Measurements from ENCODE around the gene L3MBTL1. TPM values are rescaled to one million over a fixed set of nuclear protein-coding genes. Genes with fewer than 3 reads are reported as not detected.

The L3MBTL1 gene
- total RNA-seq, 1 experiment from 2014 or later: 8.4 TPM

DNA sequence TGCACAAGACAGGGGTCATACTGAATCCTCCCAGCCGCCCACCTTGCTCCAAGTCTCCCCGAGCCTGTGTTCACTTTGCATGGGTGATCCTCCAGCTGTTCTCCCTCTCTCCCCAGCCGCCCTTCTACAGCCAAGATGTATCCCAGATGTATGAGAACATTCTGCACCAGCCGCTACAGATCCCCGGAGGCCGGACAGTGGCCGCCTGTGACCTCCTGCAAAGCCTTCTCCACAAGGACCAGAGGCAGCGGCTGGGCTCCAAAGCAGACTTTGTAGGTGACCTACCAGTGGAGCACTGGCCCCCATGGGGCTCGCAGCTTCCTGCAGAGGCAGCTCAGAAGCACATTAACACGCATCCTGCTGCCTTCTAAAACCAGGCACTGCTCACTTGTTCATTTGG is 68.6 kb downstream of the L3MBTL1 start:
- H3K27ac Mint-ChIP-seq (ENCODE audit: unreplicated experiment): no peak overlapping the region
- no TSS peak for BruUV-seq (replicated peaks)
- intact Hi-C loops (cut with micrococcal nuclease; ENCODE audit: unreplicated experiment): no loop called here
- no peak overlapping the region for H3K4me3 Mint-ChIP-seq (ENCODE audit: unreplicated experiment)
- TF ChIP-seq, protein P1, sequence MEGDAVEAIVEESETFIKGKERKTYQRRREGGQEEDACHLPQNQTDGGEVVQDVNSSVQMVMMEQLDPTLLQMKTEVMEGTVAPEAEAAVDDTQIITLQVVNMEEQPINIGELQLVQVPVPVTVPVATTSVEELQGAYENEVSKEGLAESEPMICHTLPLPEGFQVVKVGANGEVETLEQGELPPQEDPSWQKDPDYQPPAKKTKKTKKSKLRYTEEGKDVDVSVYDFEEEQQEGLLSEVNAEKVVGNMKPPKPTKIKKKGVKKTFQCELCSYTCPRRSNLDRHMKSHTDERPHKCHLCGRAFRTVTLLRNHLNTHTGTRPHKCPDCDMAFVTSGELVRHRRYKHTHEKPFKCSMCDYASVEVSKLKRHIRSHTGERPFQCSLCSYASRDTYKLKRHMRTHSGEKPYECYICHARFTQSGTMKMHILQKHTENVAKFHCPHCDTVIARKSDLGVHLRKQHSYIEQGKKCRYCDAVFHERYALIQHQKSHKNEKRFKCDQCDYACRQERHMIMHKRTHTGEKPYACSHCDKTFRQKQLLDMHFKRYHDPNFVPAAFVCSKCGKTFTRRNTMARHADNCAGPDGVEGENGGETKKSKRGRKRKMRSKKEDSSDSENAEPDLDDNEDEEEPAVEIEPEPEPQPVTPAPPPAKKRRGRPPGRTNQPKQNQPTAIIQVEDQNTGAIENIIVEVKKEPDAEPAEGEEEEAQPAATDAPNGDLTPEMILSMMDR (IDR thresholded peaks at IDR 0.05; ENCODE audit: insufficient read depth in 1 of 2, low read depth in 1 of 2, low read length in 1 of 2, severe bottlenecking in 1 of 2, unreplicated experiment in 1 of 2): no peak
- no peaks in the 10 kb centered on the region for H3K9me3 Mint-ChIP-seq (ENCODE audit: unreplicated experiment)
- H3K36me3 ChIP-seq (ENCODE audit: control insufficient read depth, insufficient read depth, low read length): no peaks in the 10 kb centered on the region
- no peaks in the 10 kb centered on the region for H3K36me3 Mint-ChIP-seq (ENCODE audit: insufficient read depth, unreplicated experiment)
- H3K27me3 ChIP-seq (replicated peaks; ENCODE audit: control insufficient read depth, insufficient read depth, low read length): no peaks in the 10 kb centered on the region
- DNase-seq: no peak
- H3K4me1 ChIP-seq: no peaks in the 10 kb centered on the region
- H3K9me3 ChIP-seq: no peaks in the 10 kb centered on the region
- H3K4me3 ChIP-seq (ENCODE audit: low read depth, low read length): no peak overlapping the region
- CTCF ChIA-PET: interaction anchor here (1.1 kb wide), 1 partner anchor 38 kb away, joined by 4 read pairs; no protein-coding TSS in a partner anchor
- H3K27me3 Mint-ChIP-seq (ENCODE audit: insufficient read depth, unreplicated experiment): no peaks in the 10 kb centered on the region
- POLR2A ChIA-PET: interaction anchor here (0.6 kb wide), 1 partner anchor 20 kb away, joined by 3 read pairs; no protein-coding TSS in a partner anchor
- H3K4me1 Mint-ChIP-seq (ENCODE audit: low read depth, unreplicated experiment): no peaks in the 10 kb centered on the region

DNA sequence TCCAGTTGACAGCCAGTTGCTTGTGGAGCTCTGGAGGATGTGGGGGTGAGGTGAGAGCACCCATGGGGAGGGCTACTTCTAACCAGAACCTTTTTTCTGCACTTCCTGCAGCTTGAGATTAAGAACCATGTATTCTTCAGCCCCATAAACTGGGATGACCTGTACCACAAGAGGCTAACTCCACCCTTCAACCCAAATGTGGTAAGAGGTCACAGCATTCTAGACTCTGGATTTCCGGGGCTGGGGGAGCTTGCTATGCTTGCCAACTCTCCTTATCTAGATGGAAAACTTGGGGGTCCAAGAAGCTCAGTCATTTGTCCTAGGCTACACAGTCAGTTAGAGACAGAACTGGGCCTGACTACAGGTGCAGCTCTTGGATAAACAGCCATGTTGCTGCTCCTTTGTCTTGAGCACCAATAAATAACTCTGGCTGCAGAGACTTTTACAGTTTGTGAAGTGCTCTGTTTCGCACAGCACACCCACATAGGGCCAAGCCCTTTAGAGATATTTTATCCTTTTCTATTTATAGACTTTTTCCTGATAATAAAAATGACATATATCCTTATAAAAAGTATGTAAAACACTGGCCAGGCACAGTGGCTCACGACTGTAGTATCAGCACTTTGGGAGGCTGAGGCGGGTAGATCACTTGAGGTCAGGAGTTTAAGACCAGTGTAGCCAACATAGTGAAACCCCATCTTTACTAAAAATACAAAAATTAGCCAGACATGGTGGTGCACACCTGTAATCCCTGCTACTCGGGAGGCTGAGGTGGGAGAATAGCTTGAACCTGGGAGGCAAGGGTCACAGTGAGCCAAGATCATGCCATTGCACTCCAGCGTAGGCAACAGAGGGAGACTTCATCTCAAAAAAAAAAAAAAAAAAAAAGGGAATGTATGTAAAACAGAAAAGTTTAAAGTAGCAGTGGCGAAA is 72.6 kb downstream of the L3MBTL1 start:
- POLR2A ChIA-PET: no interaction called here
- Mint-ChIP-seq H3K4me1 (ENCODE audit: low read depth, unreplicated experiment) (no peaks in the 10 kb centered on the region), H3K27me3 (ENCODE audit: insufficient read depth, unreplicated experiment) (no peaks in the 10 kb centered on the region), H3K27ac (ENCODE audit: unreplicated experiment) (no peak overlapping the region), H3K4me3 (ENCODE audit: unreplicated experiment) (no peak overlapping the region), H3K9me3 (ENCODE audit: unreplicated experiment) (no peaks in the 10 kb centered on the region), H3K36me3 (ENCODE audit: insufficient read depth, unreplicated experiment) (no peaks in the 10 kb centered on the region)
- intact Hi-C loops (cut with micrococcal nuclease; ENCODE audit: unreplicated experiment): no loop called here
- H3K4me3 ChIP-seq (ENCODE audit: low read depth, low read length): no peak overlapping the region
- TF ChIP-seq, protein P1 (IDR thresholded peaks at IDR 0.05; ENCODE audit: insufficient read depth in 1 of 2, low read depth in 1 of 2, low read length in 1 of 2, severe bottlenecking in 1 of 2, unreplicated experiment in 1 of 2): no peak
- H3K9me3 ChIP-seq: no peaks in the 10 kb centered on the region
- peaks cover 11% of the 10 kb centered on the region for H3K4me1 ChIP-seq
- no peaks in the 10 kb centered on the region for H3K36me3 ChIP-seq (ENCODE audit: control insufficient read depth, insufficient read depth, low read length)
- CTCF ChIA-PET: interaction anchor here (0.9 kb wide), 1 partner anchor 10 kb away, joined by 5 read pairs; the partner anchor contains the start of gene IFT52
- BruUV-seq (replicated peaks): no TSS peak
- DNase-seq: no peak
- H3K27me3 ChIP-seq (replicated peaks; ENCODE audit: control insufficient read depth, insufficient read depth, low read length): no peaks in the 10 kb centered on the region

DNA sequence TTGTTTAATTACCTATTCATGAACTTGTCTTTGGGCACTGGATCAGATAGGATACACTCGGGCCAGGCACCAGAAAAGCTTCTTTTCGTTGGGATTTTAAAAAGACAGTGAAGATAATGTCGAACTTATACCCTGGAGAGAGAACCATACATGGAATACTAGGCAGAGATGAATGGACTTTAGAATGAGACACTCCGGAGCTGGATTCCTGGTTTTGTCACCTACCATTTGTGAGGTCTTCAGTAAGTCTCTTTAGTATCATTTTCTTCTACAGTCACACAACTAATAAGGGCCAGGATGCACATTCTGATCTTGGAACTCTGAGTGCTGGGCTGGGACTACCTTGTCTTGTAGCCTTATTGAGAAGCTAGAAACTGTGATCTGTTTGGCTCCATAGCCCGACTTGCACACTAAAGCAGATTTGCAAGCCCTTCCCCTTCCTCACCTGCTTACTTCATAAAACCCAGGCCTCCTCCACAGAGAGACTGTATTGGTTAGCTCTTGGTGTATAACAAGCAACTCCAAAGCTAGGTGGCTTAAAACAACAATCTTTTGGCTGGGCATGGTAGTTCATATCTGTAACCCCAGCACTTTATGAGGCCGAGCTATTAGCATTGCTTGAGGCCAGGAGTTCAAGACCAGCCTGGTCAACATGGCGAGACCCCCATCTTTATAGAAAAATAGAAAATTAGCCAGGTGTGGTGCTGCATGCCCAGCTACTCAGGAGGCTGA is 75.8 kb downstream of the L3MBTL1 start:
- no peaks in the 10 kb centered on the region for H3K4me1 Mint-ChIP-seq (ENCODE audit: low read depth, unreplicated experiment)
- TF ChIP-seq, protein P1 (IDR thresholded peaks at IDR 0.05; ENCODE audit: insufficient read depth in 1 of 2, low read depth in 1 of 2, low read length in 1 of 2, severe bottlenecking in 1 of 2, unreplicated experiment in 1 of 2): no peak
- CTCF ChIA-PET: interaction anchor here (0.8 to 3.8 kb wide), 2 partner anchors 25 to 45 kb away, joined by 3 to 29 read pairs; partner anchors contain the start of gene SGK2
- no peak overlapping the region for H3K4me3 Mint-ChIP-seq (ENCODE audit: unreplicated experiment)
- no peaks in the 10 kb centered on the region for H3K27me3 Mint-ChIP-seq (ENCODE audit: insufficient read depth, unreplicated experiment)
- no peak for DNase-seq
- H3K9me3 Mint-ChIP-seq (ENCODE audit: unreplicated experiment): no peaks in the 10 kb centered on the region
- Histone ChIP-seq H3K36me3 (ENCODE audit: control insufficient read depth, insufficient read depth, low read length) (no peaks in the 10 kb centered on the region), H3K4me3 (ENCODE audit: low read depth, low read length) (no peak overlapping the region), H3K4me1 (peaks cover 14% of the 10 kb centered on the region), H3K27me3 (replicated peaks; ENCODE audit: control insufficient read depth, insufficient read depth, low read length) (no peaks in the 10 kb centered on the region), H3K9me3 (no peaks in the 10 kb centered on the region)
- no peak overlapping the region for H3K27ac Mint-ChIP-seq (ENCODE audit: unreplicated experiment)
- H3K36me3 Mint-ChIP-seq (ENCODE audit: insufficient read depth, unreplicated experiment): no peaks in the 10 kb centered on the region
- POLR2A ChIA-PET: no interaction called here
- intact Hi-C loops (cut with micrococcal nuclease; ENCODE audit: unreplicated experiment): no loop called here
- no TSS peak for BruUV-seq (replicated peaks)

Measured in Caco-2 (cell line).